HCT116 (cell line): ENCODE data around the gene TCF7L2. TPM values are rescaled to one million over a fixed set of nuclear protein-coding genes. Genes with fewer than 3 reads are reported as not detected.

Experiments
- ATAC-seq: fragments of 200-7000 bp; cut with Tn5 transposase; 2 replicates; pipeline ENCODE4 v1.9.1; 2020; ENCODE audit warnings: mild to moderate bottlenecking, moderate library complexity
- BruUV-seq: library from RNA; stranded (reverse); fragments of 400-500 nt; replicated peaks from 2 replicates; lab custom pipeline; 2021; lab: Mats Ljungman, UMichigan
- CTCF ChIA-PET: fragments of 300-600 bp; sonication (Branson Sonifier 250); formaldehyde crosslinking; loops from one replicate; lab custom pipeline; 2021; ENCODE audit warnings: antibody characterized with exemption; lab: Charles Lee
- POLR2A ChIA-PET: fragments of 300-600, 350-600 bp; sonication (Branson Sonifier 250); formaldehyde crosslinking; loops from one replicate; lab custom pipeline; 2021; ENCODE audit warnings: antibody characterized with exemption; lab: Charles Lee
- RAD21 ChIA-PET, 2 experiments: fragments of 300-600 bp; sonication (Branson Sonifier 250); formaldehyde crosslinking; loops; one replicate each; lab custom pipeline; 2023; ENCODE audit warnings: low total read pairs in 2 of 2; ENCODE audit not compliant: uncharacterized antibody in 2 of 2, unreplicated experiment in 2 of 2, low non-redundant PET in 1 of 2; lab: Charles Lee
- DNase-seq: peaks from one replicate; pipeline ENCODE4 v3.0.0-alpha.2; 2010; ENCODE audit warnings: low read depth, low spot score
- H2AFZ ChIP-seq: fragments of 200-600 bp; shearing (Covaris generic), sonication (generic); 2 replicates; pipeline ENCODE4 v1.6.1; 2017; ENCODE audit warnings: low read depth, mixed run types, mixed read lengths, antibody characterized with exemption, low read length; ENCODE audit not compliant: poor library complexity, severe bottlenecking
- H3K27ac ChIP-seq: 2 replicates; pipeline ENCODE4 v1.5.1; 2012; ENCODE audit warnings: low read depth, low read length
- H3K27me3 ChIP-seq: fragments of 200-600 bp; sonication (generic); 2 replicates; pipeline ENCODE4 v1.6.1; 2016; ENCODE audit warnings: mixed run types, low read length, mixed read lengths; ENCODE audit not compliant: insufficient read depth
- H3K36me3 ChIP-seq, 2 experiments: fragments of 200-500 bp in 1 of 2; fragments of 200-600 bp in 1 of 2; sonication (Bioruptor generic) in 1 of 2; sonication (generic) in 1 of 2; 2 replicates each; pipeline versions ENCODE4 v1.5.1 to v1.6.1; 2014 to 2016; ENCODE audit warnings: low read length in 2 of 2, inconsistent platforms in 1 of 2, mixed read lengths in 1 of 2, mixed run types in 1 of 2; ENCODE audit not compliant: insufficient read depth in 2 of 2, control insufficient read depth in 1 of 2
- H3K4me1 ChIP-seq, 2 experiments: fragments of 200-600 bp in 1 of 2; sonication (generic) in 1 of 2; 2 replicates each; pipeline versions ENCODE4 v1.5.1 to v1.6.1; 2012 to 2017; ENCODE audit warnings: low read length in 2 of 2, inconsistent platforms in 1 of 2, mild to moderate bottlenecking in 1 of 2, mixed read lengths in 1 of 2, mixed run types in 1 of 2, moderate library complexity in 1 of 2; ENCODE audit not compliant: insufficient read depth in 2 of 2, control insufficient read depth in 1 of 2
- H3K4me2 ChIP-seq: fragments of 200-600 bp; sonication (generic); 2 replicates; pipeline ENCODE4 v1.6.1; 2017; ENCODE audit warnings: mixed run types, low read length, mixed read lengths
- H3K4me3 ChIP-seq, 2 experiments: fragments of 200-600 bp in 1 of 2; sonication (generic) in 1 of 2; replicated peaks in 1 of 2; 2 replicates each; pipeline ENCODE4 v1.5.1; 2011 to 2016; ENCODE audit warnings: low read length in 2 of 2, control low read depth in 1 of 2, low read depth in 1 of 2, mild to moderate bottlenecking in 1 of 2, mixed read lengths in 1 of 2, mixed run types in 1 of 2
- H3K79me2 ChIP-seq: fragments of 200-600 bp; sonication (generic); 2 replicates; pipeline ENCODE4 v1.6.1; 2017; ENCODE audit warnings: mild to moderate bottlenecking, mixed run types, low read length, moderate library complexity, mixed read lengths; ENCODE audit not compliant: insufficient read depth
- H3K9ac ChIP-seq: fragments of 200-600 bp; sonication (generic); 2 replicates; pipeline ENCODE4 v1.6.1; 2016; ENCODE audit warnings: low read length, mixed read lengths
- H3K9me2 ChIP-seq: fragments of 200-600 bp; sonication (generic), shearing (Covaris generic); 2 replicates; pipeline ENCODE4 v1.6.1; 2017; ENCODE audit warnings: mixed run types, mild to moderate bottlenecking, moderate library complexity; ENCODE audit not compliant: insufficient read depth
- H3K9me3 ChIP-seq, 2 experiments: fragments of 200-500 bp in 1 of 2; fragments of 200-600 bp in 1 of 2; sonication (Bioruptor generic) in 1 of 2; sonication (generic) in 1 of 2; 2 replicates each; pipeline ENCODE4 v1.6.1; 2014 to 2017; ENCODE audit warnings: low read length in 2 of 2, mixed read lengths in 2 of 2, inconsistent platforms in 1 of 2, low read depth in 1 of 2, mild to moderate bottlenecking in 1 of 2, mixed run types in 1 of 2, moderate library complexity in 1 of 2; ENCODE audit not compliant: control insufficient read depth in 1 of 2, insufficient read depth in 1 of 2
- H4K20me1 ChIP-seq: fragments of 200-600 bp; sonication (generic), shearing (Covaris generic); 2 replicates; pipeline ENCODE4 v1.6.1; 2017; ENCODE audit warnings: mixed run types, mild to moderate bottlenecking, moderate library complexity; ENCODE audit not compliant: insufficient read depth
- EGR1 ChIP-seq: IDR thresholded peaks from 2 replicates; pipeline ENCODE4 v1.6.1; 2012; ENCODE audit warnings: low read depth
- ELF1 ChIP-seq: IDR thresholded peaks from 2 replicates; pipeline ENCODE4 v1.6.1; 2012; ENCODE audit warnings: low read depth, borderline replicate concordance
- EZH2 ChIP-seq: fragments of 200-600 bp; sonication (generic); IDR thresholded peaks from 2 replicates; pipeline ENCODE4 v1.6.1; 2017; ENCODE audit warnings: antibody characterized with exemption, mixed run types
- FOSL1 ChIP-seq: IDR thresholded peaks from 2 replicates; pipeline ENCODE4 v1.6.1; 2012; ENCODE audit warnings: low read depth
- JUND ChIP-seq: IDR thresholded peaks from 2 replicates; pipeline ENCODE4 v1.6.1; 2012
- POLR2A ChIP-seq: IDR thresholded peaks from 2 replicates; pipeline ENCODE4 v1.7.0; 2011; ENCODE audit warnings: borderline replicate concordance; ENCODE audit not compliant: insufficient read depth, insufficient read length; ENCODE audit errors: extremely low read depth
- POLR2AphosphoS5 ChIP-seq: IDR thresholded peaks from 2 replicates; pipeline ENCODE4 v1.6.1; 2011; ENCODE audit warnings: mild to moderate bottlenecking, low read depth, low read length, moderate library complexity
- SIN3A ChIP-seq: IDR thresholded peaks from 2 replicates; pipeline ENCODE4 v1.6.1; 2012; ENCODE audit warnings: low read depth
- SRF ChIP-seq: IDR thresholded peaks from 2 replicates; pipeline ENCODE4 v1.6.1; 2012; ENCODE audit warnings: low read depth
- TCF7L2 ChIP-seq: IDR thresholded peaks from 2 replicates; pipeline ENCODE4 v1.7.0; 2011; ENCODE audit warnings: borderline replicate concordance, inconsistent platforms; ENCODE audit not compliant: insufficient read depth, insufficient read length; ENCODE audit errors: extremely low read depth
- YY1 ChIP-seq: IDR thresholded peaks from 2 replicates; pipeline ENCODE4 v1.6.1; 2011; ENCODE audit warnings: low read length, low read depth, moderate library complexity, mild to moderate bottlenecking; ENCODE audit not compliant: insufficient replicate concordance; ENCODE audit errors: extremely low read depth
- ZFX ChIP-seq: fragments of 450-650 bp; IDR thresholded peaks from 2 replicates; pipeline ENCODE4 v1.6.1; 2017
- ZNF274 ChIP-seq: fragments of 200-500 bp; sonication (Bioruptor generic); IDR thresholded peaks from 2 replicates; pipeline ENCODE4 v1.6.1; 2014; ENCODE audit warnings: mild to moderate bottlenecking, low read depth, low read length, inconsistent platforms
- intact Hi-C: fragments of 100-400 bp; cut with micrococcal nuclease; formaldehyde crosslinking; loops from 2 replicates; pipeline ENCODE4 v1.10.0; 2022
- total RNA-seq: library from RNA; stranded (reverse); gene quantifications from one replicate; pipeline ENCODE4 v1.2.1, GENCODE V29; 2021; ENCODE audit not compliant: unreplicated experiment
- TF ChIP-seq, protein P1 (sequence below): IDR thresholded peaks from 2 replicates; pipeline ENCODE4 v1.6.1; 2012
- TF ChIP-seq, protein P2 (sequence below): IDR thresholded peaks from 2 replicates; pipeline ENCODE4 v1.6.1; 2011; ENCODE audit warnings: mild to moderate bottlenecking, low read length, moderate library complexity; ENCODE audit not compliant: insufficient replicate concordance; ENCODE audit errors: extremely low read depth
- TF ChIP-seq, protein P3 (sequence below): IDR thresholded peaks from 2 replicates; pipeline ENCODE4 v1.6.1; 2012

Gene TCF7L2
- total RNA-seq, 1 experiment from 2014 or later: 164 TPM

DNA sequence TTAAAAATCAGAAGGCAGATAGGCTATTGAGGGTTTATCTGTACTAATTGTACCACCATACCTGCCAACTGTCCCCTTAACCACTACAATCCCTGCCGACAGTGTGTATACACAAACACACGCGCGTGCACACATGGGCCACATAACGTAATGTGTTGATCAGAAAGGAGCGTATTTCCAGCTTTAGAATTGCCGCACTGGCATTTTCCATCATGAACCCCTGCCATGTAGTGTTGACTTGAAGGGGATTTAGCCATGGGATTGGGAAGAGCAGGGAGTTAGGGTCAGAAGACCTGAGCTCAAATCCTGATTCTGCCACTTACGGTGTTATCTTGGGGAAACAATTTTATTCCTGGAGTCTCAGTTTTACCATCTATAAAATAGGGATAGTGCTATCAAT is 158.9 kb downstream of the TCF7L2 start:
- H2AFZ ChIP-seq: no peak overlapping the region
- DNase-seq (no peak), ATAC-seq (no peak)
- ChIA-PET POLR2A (no interaction called here), CTCF (no interaction called here), RAD21 (no interaction called here)
- no peak overlapping the region for H3K4me2 ChIP-seq
- BruUV-seq: no TSS peak
- peaks cover 97% of the 10 kb centered on the region for H3K79me2 ChIP-seq
- H4K20me1 ChIP-seq: peaks cover 29% of the 10 kb centered on the region
- H3K27me3 ChIP-seq: no peaks in the 10 kb centered on the region
- H3K4me1 ChIP-seq: peaks cover 14 to 33% of the 10 kb centered on the region in 2 experiments; a peak in 3 of 4 replicates
- H3K9me2 ChIP-seq: no peaks in the 10 kb centered on the region
- H3K27ac ChIP-seq: no peak overlapping the region
- TF ChIP-seq JUND (no peak), SRF (no peak), POLR2AphosphoS5 (no peak), TCF7L2 (no peak), ZNF274 (no peak), FOSL1 (no peak), EZH2 (no peak), ELF1 (no peak), POLR2A (no peak), ZFX (no peak), EGR1 (no peak), YY1 (no peak), SIN3A (no peak)
- TF ChIP-seq, protein P1, sequence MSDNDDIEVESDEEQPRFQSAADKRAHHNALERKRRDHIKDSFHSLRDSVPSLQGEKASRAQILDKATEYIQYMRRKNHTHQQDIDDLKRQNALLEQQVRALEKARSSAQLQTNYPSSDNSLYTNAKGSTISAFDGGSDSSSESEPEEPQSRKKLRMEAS: no peak
- TF ChIP-seq, protein P2, sequence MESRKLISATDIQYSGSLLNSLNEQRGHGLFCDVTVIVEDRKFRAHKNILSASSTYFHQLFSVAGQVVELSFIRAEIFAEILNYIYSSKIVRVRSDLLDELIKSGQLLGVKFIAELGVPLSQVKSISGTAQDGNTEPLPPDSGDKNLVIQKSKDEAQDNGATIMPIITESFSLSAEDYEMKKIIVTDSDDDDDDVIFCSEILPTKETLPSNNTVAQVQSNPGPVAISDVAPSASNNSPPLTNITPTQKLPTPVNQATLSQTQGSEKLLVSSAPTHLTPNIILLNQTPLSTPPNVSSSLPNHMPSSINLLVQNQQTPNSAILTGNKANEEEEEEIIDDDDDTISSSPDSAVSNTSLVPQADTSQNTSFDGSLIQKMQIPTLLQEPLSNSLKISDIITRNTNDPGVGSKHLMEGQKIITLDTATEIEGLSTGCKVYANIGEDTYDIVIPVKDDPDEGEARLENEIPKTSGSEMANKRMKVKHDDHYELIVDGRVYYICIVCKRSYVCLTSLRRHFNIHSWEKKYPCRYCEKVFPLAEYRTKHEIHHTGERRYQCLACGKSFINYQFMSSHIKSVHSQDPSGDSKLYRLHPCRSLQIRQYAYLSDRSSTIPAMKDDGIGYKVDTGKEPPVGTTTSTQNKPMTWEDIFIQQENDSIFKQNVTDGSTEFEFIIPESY: no peak
- TF ChIP-seq, protein P3, sequence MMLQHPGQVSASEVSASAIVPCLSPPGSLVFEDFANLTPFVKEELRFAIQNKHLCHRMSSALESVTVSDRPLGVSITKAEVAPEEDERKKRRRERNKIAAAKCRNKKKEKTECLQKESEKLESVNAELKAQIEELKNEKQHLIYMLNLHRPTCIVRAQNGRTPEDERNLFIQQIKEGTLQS: no peak
- no peak overlapping the region for H3K4me3 ChIP-seq
- peaks cover 7 to 27% of the 10 kb centered on the region in 2 experiments; a peak in 3 of 4 replicates for H3K36me3 ChIP-seq
- intact Hi-C loops: loop anchor here (1.0 kb wide), 1 partner anchor 634 kb away; no protein-coding TSS in a partner anchor
- no peaks in the 10 kb centered on the region for H3K9me3 ChIP-seq
- H3K9ac ChIP-seq: no peak overlapping the region
